SH-SY5Y (cell line): ENCODE results near the gene ZNF747.

Experiments used
- GATA2 ChIP-seq: IDR thresholded peaks from 2 replicates; pipeline ENCODE4 v1.6.1; 2011; ENCODE audit warnings: mild to moderate bottlenecking, low read depth, low read length
- GATA3 ChIP-seq: IDR thresholded peaks from 2 replicates; pipeline ENCODE4 v1.6.1; 2011; ENCODE audit warnings: low read depth, mild to moderate bottlenecking, low read length, moderate library complexity

- TF ChIP-seq GATA2 (no peak), GATA3 (no peak)
Measured at GRCh38 chr16:30553393-30553899, 18.8 kb upstream of the ZNF747 start.
